Endodermal cell (in vitro differentiated cells): Measurements from ENCODE around the gene KRTAP3-3. TPM values are rescaled to one million over a fixed set of nuclear protein-coding genes. Genes with fewer than 3 reads are reported as not detected.

ENCODE experiments used
- DNase-seq: peaks from one replicate; pipeline ENCODE4 v3.0.0-alpha.2; 2017
- H3K27ac ChIP-seq: 2 replicates; pipeline ENCODE4 v1.5.1; 2013; ENCODE audit warnings: mild to moderate bottlenecking, low read depth, low read length, moderate library complexity
- H3K27me3 ChIP-seq: 2 replicates; pipeline ENCODE4 v1.6.1; 2013; ENCODE audit warnings: mild to moderate bottlenecking, low read length, moderate library complexity; ENCODE audit not compliant: insufficient read depth, control insufficient read depth, poor library complexity, severe bottlenecking
- H3K36me3 ChIP-seq: 2 replicates; pipeline ENCODE4 v1.7.0; 2013; ENCODE audit warnings: mild to moderate bottlenecking, low read length, moderate library complexity; ENCODE audit not compliant: control insufficient read depth, insufficient read depth
- H3K4me1 ChIP-seq: one replicate; pipeline ENCODE4 v1.7.0; 2013; ENCODE audit warnings: low read length; ENCODE audit not compliant: control insufficient read depth, insufficient read depth
- H3K4me3 ChIP-seq: 2 replicates; pipeline ENCODE4 v1.5.1; 2013; ENCODE audit warnings: mild to moderate bottlenecking, low read length, moderate library complexity
- H3K9ac ChIP-seq: 2 replicates; pipeline ENCODE4 v1.6.1; 2013; ENCODE audit warnings: mild to moderate bottlenecking, low read length, moderate library complexity; ENCODE audit not compliant: poor library complexity, severe bottlenecking; ENCODE audit errors: extremely low read depth
- H3K9me3 ChIP-seq: 2 replicates; pipeline ENCODE4 v1.6.1; 2013; ENCODE audit warnings: mild to moderate bottlenecking, low read length, moderate library complexity; ENCODE audit not compliant: control insufficient read depth
- H3K27ac Mint-ChIP-seq: 2 replicates; pipeline ENCODE4 v1.8.0; 2020; ENCODE audit warnings: mixed read lengths
- H3K27me3 Mint-ChIP-seq: 2 replicates; pipeline ENCODE4 v1.8.0; 2021; ENCODE audit warnings: mild to moderate bottlenecking, mixed read lengths; ENCODE audit not compliant: insufficient read depth
- H3K36me3 Mint-ChIP-seq: 2 replicates; pipeline ENCODE4 v1.8.0; 2020; ENCODE audit warnings: low read depth, mixed read lengths
- H3K4me1 Mint-ChIP-seq: 2 replicates; pipeline ENCODE4 v1.8.0; 2020; ENCODE audit warnings: mixed read lengths
- H3K4me3 Mint-ChIP-seq: 2 replicates; pipeline ENCODE4 v1.8.0; 2020; ENCODE audit warnings: mild to moderate bottlenecking, moderate library complexity, mixed read lengths
- H3K9me3 Mint-ChIP-seq: 2 replicates; pipeline ENCODE4 v1.8.0; 2020; ENCODE audit warnings: mild to moderate bottlenecking, mixed read lengths
- CTCF ChIP-seq: fragments of 200-600 bp; sonication (generic); conservative IDR thresholded peaks from 2 replicates; pipeline ENCODE4 v1.5.0; 2021; ENCODE audit warnings: antibody characterized with exemption, mild to moderate bottlenecking
- WGBS, 2 experiments: methylation state at CpG; one replicate each; pipeline versions ENCODE4 v1.1.5 to v1.1.7; 2013; ENCODE audit warnings: missing lambda C conversion rate in 2 of 2, mixed read lengths in 1 of 2; ENCODE audit not compliant: insufficient coverage in 1 of 2, insufficient read length in 1 of 2; 5-methylcytosine and 5-hydroxymethylcytosine counted together
- total RNA-seq, 2 donors: library from RNA; stranded (reverse); fragmentation: NEBNext Ultra II Directional in 1 of 2; extraction: Animal tissue kit (Norgen Biotek cat#: 25700) in 1 of 2; gene quantifications; 2 replicates in 1 of 2; 3 replicates in 1 of 2; pipeline ENCODE4 v1.2.1, GENCODE V29; 2021

Gene KRTAP3-3
- total RNA-seq, 2 donors from 2014 or later, result not detected

GRCh38 chr17:40974366-40974765 lies 19.6 kb downstream of the KRTAP3-3 start:
- DNase-seq, result no peak
- 96% methylated on average over 3 of the region's 3 CpGs; no CpG with 5 or more reads in 1 of the 2 experiments for WGBS, 2 experiments
- Histone ChIP-seq H3K4me1 (no peaks in the 10 kb centered on the region), H3K4me3 (no peak overlapping the region), H3K27me3 (peaks cover 10% of the 10 kb centered on the region), H3K27ac (no peak overlapping the region), H3K9ac (no peak overlapping the region), H3K9me3 (no peaks in the 10 kb centered on the region), H3K36me3 (no peaks in the 10 kb centered on the region)
- no peak overlapping the region for H3K4me3 Mint-ChIP-seq
- peaks cover 3% of the 10 kb centered on the region for H3K27me3 Mint-ChIP-seq
- no peak for TF ChIP-seq CTCF
- H3K4me1 Mint-ChIP-seq, result no peaks in the 10 kb centered on the region
- no peaks in the 10 kb centered on the region for H3K36me3 Mint-ChIP-seq
- no peak overlapping the region for H3K27ac Mint-ChIP-seq
- peaks cover 4% of the 10 kb centered on the region for H3K9me3 Mint-ChIP-seq

GRCh38 chr17:40967582-40967981 lies 26.4 kb downstream of the KRTAP3-3 start:
- WGBS, 2 experiments, result no CpG with 5 or more reads among the region's 1 CpG
- Mint-ChIP-seq H3K4me1 (no peaks in the 10 kb centered on the region), H3K9me3 (peaks cover 6% of the 10 kb centered on the region), H3K27me3 (peaks cover 6% of the 10 kb centered on the region), H3K36me3 (no peaks in the 10 kb centered on the region), H3K4me3 (no peak overlapping the region), H3K27ac (no peak overlapping the region)
- no peak overlapping the region for H3K4me3 ChIP-seq
- TF ChIP-seq CTCF, result no peak
- no peak for DNase-seq
- no peaks in the 10 kb centered on the region for H3K9me3 ChIP-seq
- H3K27me3 ChIP-seq, result no peaks in the 10 kb centered on the region
- H3K27ac ChIP-seq, result no peak overlapping the region
- no peaks in the 10 kb centered on the region for H3K36me3 ChIP-seq
- H3K9ac ChIP-seq, result no peak overlapping the region
- H3K4me1 ChIP-seq, result no peaks in the 10 kb centered on the region

- no peaks in the 10 kb centered on the region for H3K36me3 ChIP-seq
- DNase-seq, result no peak
- no peaks in the 10 kb centered on the region for H3K9me3 ChIP-seq
- no peak within 1 kb of the TSS for H3K4me3 Mint-ChIP-seq
- no peaks in the 10 kb centered on the region for H3K36me3 Mint-ChIP-seq
- no peaks in the 10 kb centered on the region for H3K4me1 Mint-ChIP-seq
- WGBS, 2 experiments, result 40% methylated on average over 1 of the region's 1 CpG; no CpG with 5 or more reads in 1 of the 2 experiments
- H3K4me1 ChIP-seq, result no peaks in the 10 kb centered on the region
- H3K27ac Mint-ChIP-seq, result no peak within 1 kb of the TSS
- no peak within 1 kb of the TSS for H3K27ac ChIP-seq
- peaks cover 6% of the 10 kb centered on the region for H3K9me3 Mint-ChIP-seq
- no peaks in the 10 kb centered on the region for H3K27me3 ChIP-seq
- no peak within 1 kb of the TSS for H3K9ac ChIP-seq
- H3K27me3 Mint-ChIP-seq, result peaks cover 4% of the 10 kb centered on the region
- H3K4me3 ChIP-seq, result no peak within 1 kb of the TSS
- TF ChIP-seq CTCF, result no peak
Measured at GRCh38 chr17:40966848-40967247, 27.1 kb downstream of the KRTAP3-3 start, which contains the start of gene KRT39. TSS of gene KRT39 (minus strand) at chr17:40966948. CDS start at chr17:40966856, 92 bp downstream.
